ENCODE results near the gene C11orf58. TPM values are rescaled to one million over a fixed set of nuclear protein-coding genes. Genes with fewer than 3 reads are reported as not detected.

Gene C11orf58
- total RNA-seq (2014; rRNA removed; shearing (Covaris generic)): 164 and 172 TPM in 2 replicates

- DNase-seq (ENCODE audit: low read depth): peak; percentile 95
Measured at GRCh38 chr11:16738193-16738946, at the start of gene C11orf58. C11orf58 (plus strand) TSS chr11:16738647; CDS start chr11:16738779, 132 bp downstream.

GRCh38 chr11:16690086-16690485 lies 48.4 kb upstream of the C11orf58 start:
- no peak for DNase-seq (ENCODE audit: low read depth)

- DNase-seq (ENCODE audit: low read depth): no peak
Measured at GRCh38 chr11:16703795-16704194, 34.7 kb upstream of the C11orf58 start.

GRCh38 chr11:16713594-16713993 lies 24.9 kb upstream of the C11orf58 start:
- no peak for DNase-seq (ENCODE audit: low read depth)

GRCh38 chr11:16722581-16723344 lies 15.7 kb upstream of the C11orf58 start:
- no peak for DNase-seq (ENCODE audit: low read depth)

GRCh38 chr11:16727806-16728205 lies 10.6 kb upstream of the C11orf58 start:
- no peak for DNase-seq (ENCODE audit: low read depth)

GRCh38 chr11:16737818-16738192 lies 642 bp upstream of the C11orf58 start:
- DNase-seq (ENCODE audit: low read depth): peak; percentile 16

- no peak for DNase-seq (ENCODE audit: low read depth)
Measured at GRCh38 chr11:16738947-16739815, 734 bp downstream of the C11orf58 start.

GRCh38 chr11:16741473-16741872 lies 3.0 kb downstream of the C11orf58 start:
- no peak for DNase-seq (ENCODE audit: low read depth)

GRCh38 chr11:16743478-16743877 lies 5.0 kb downstream of the C11orf58 start:
- DNase-seq (ENCODE audit: low read depth): no peak

GRCh38 chr11:16744128-16744725 lies 5.8 kb downstream of the C11orf58 start:
- no peak for DNase-seq (ENCODE audit: low read depth)

- DNase-seq (ENCODE audit: low read depth): no peak
Measured at GRCh38 chr11:16745950-16746605, 7.6 kb downstream of the C11orf58 start.

- no peak for DNase-seq (ENCODE audit: low read depth)
Measured at GRCh38 chr11:16749092-16749491, 10.6 kb downstream of the C11orf58 start.

- DNase-seq (ENCODE audit: low read depth): no peak
Measured at GRCh38 chr11:16749666-16750065, 11.2 kb downstream of the C11orf58 start.

- DNase-seq (ENCODE audit: low read depth): no peak
Measured at GRCh38 chr11:16750417-16750816, 12.0 kb downstream of the C11orf58 start.

- DNase-seq (ENCODE audit: low read depth): no peak
Measured at GRCh38 chr11:16758382-16759024, 20.1 kb downstream of the C11orf58 start.

- no peak for DNase-seq (ENCODE audit: low read depth)
Measured at GRCh38 chr11:16759857-16760508, 21.5 kb downstream of the C11orf58 start.

GRCh38 chr11:16763746-16764145 lies 25.3 kb downstream of the C11orf58 start:
- no peak for DNase-seq (ENCODE audit: low read depth)

GRCh38 chr11:16764888-16765287 lies 26.4 kb downstream of the C11orf58 start:
- no peak for DNase-seq (ENCODE audit: low read depth)

- no peak for DNase-seq (ENCODE audit: low read depth)
Measured at GRCh38 chr11:16767137-16767536, 28.7 kb downstream of the C11orf58 start.
